Sigmoid colon (tissue), 4 donors: ENCODE measurements around the gene APOL2.

Experiments
- EP300 ChIP-seq, 4 donors: sonication (generic); formaldehyde crosslinking; IDR thresholded peaks; one replicate each; pipeline ENCODE4 v1.6.1; 2017; ENCODE audit warnings: antibody characterized with exemption in 4 of 4
- POLR2A ChIP-seq, 2 donors: fragments of 450-650 bp; IDR thresholded peaks; one replicate each; pipeline ENCODE4 v1.6.1; 2016; ENCODE audit warnings: antibody characterized with exemption in 2 of 2, mild to moderate bottlenecking in 2 of 2, moderate library complexity in 2 of 2
- POLR2AphosphoS5 ChIP-seq, 4 donors: sonication (generic); formaldehyde crosslinking; IDR thresholded peaks; one replicate each; pipeline ENCODE4 v1.6.1; 2017; ENCODE audit warnings: antibody characterized with exemption in 4 of 4
- TF ChIP-seq, protein P1 (sequence below), 4 experiments: fragments of 450-650 bp in 3 of 4; fragments of 200-600 bp in 1 of 4; IDR thresholded peaks; one replicate each; pipeline ENCODE4 v1.5.1; 2016 to 2019; ENCODE audit warnings: antibody characterized with exemption in 4 of 4, mild to moderate bottlenecking in 3 of 4, moderate library complexity in 2 of 4

DNA sequence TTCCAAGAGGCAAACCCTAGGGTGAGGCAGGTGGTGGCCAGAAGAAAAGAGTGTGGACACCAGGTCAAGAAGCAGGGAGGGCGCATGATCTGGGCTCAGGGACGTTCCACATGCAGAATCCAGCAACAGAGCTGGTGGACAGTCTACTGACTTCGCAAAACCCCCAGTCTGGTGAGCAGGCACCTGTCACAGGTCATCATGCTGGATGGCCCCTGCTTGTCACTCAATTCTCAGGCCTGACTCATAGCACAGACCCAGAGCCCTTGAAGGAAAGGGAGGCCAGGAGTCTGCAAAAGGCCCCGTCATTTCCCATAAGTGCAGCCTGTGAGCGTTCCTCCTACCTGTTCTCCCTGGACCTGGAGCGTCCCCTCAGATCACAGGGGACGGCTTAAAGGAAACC, 55.9 kb downstream of the APOL2 start:
- TF ChIP-seq, protein P1, sequence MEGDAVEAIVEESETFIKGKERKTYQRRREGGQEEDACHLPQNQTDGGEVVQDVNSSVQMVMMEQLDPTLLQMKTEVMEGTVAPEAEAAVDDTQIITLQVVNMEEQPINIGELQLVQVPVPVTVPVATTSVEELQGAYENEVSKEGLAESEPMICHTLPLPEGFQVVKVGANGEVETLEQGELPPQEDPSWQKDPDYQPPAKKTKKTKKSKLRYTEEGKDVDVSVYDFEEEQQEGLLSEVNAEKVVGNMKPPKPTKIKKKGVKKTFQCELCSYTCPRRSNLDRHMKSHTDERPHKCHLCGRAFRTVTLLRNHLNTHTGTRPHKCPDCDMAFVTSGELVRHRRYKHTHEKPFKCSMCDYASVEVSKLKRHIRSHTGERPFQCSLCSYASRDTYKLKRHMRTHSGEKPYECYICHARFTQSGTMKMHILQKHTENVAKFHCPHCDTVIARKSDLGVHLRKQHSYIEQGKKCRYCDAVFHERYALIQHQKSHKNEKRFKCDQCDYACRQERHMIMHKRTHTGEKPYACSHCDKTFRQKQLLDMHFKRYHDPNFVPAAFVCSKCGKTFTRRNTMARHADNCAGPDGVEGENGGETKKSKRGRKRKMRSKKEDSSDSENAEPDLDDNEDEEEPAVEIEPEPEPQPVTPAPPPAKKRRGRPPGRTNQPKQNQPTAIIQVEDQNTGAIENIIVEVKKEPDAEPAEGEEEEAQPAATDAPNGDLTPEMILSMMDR (IDR thresholded peaks at IDR 0.05) = no peak
- TF ChIP-seq EP300 (IDR thresholded peaks at IDR 0.05) (no peak), POLR2AphosphoS5 (IDR thresholded peaks at IDR 0.05) (no peak), POLR2A (IDR thresholded peaks at IDR 0.05) (no peak)
